Bronchial epithelial cell (primary cell): ENCODE data around the gene AVL9. TPM values are rescaled to one million over a fixed set of nuclear protein-coding genes. Genes with fewer than 3 reads are reported as not detected.
"Not testable (repeated sequence)": the region's sequence is repeated elsewhere in the genome, so short reads cannot be mapped to it uniquely, and the experiment has no call there.

Experiments
- DNase-seq: peaks from one replicate; pipeline ENCODE4 v3.0.0-alpha.2; 2010; ENCODE audit warnings: low read depth
- FAIRE-seq: peaks from 2 replicates; lab custom pipeline; 2011; peaks lifted over from hg19 to GRCh38; lab: Jason Lieb, UNC
- H3K27me3 ChIP-seq: 2 replicates; pipeline ENCODE4 v1.5.1; 2011; ENCODE audit warnings: low read length; ENCODE audit not compliant: control insufficient read depth, insufficient read depth
- H3K36me3 ChIP-seq: 2 replicates; pipeline ENCODE4 v1.5.1; 2011; ENCODE audit warnings: low read length; ENCODE audit not compliant: control insufficient read depth, insufficient read depth
- H3K4me3 ChIP-seq: 2 replicates; pipeline ENCODE4 v1.5.1; 2011; ENCODE audit warnings: mild to moderate bottlenecking, low read depth, low read length, control low read depth
- total RNA-seq: library from RNA; depleted of rRNA; stranded (reverse); fragments of >200 nt; gene quantifications from 2 replicates; pipeline ENCODE4 v1.2.1, GENCODE V29; 2014
- TF ChIP-seq, protein P1 (sequence below): IDR thresholded peaks from 2 replicates; pipeline ENCODE4 v1.5.1; 2011; ENCODE audit warnings: mild to moderate bottlenecking, moderate library complexity, low read length, control low read depth, inconsistent platforms; ENCODE audit not compliant: insufficient read depth, severe bottlenecking

Gene AVL9
- total RNA-seq, 1 donor from 2014 or later = 34.0 TPM

DNA sequence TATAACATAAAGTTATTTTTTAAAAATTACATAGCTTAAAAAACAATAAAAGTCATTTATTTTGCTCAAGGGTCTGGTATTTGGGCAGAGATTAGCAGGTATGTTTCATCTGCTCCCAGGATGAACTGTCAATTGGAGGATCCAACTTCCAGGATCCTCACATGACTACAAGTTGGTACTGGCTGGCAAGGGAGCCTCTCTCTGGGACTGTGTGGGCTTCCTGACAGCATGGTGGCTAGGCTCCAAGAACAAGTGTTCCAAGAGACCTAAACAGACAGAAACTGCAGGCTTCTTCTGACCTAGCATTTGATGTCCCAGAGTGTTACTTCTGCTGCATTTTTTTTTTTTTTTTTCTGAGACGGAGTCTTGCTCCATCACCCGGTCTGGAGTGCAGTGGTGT lies 107.2 kb downstream of the AVL9 start:
- H3K4me3 ChIP-seq = no peak overlapping the region
- H3K36me3 ChIP-seq = no peaks in the 10 kb centered on the region
- TF ChIP-seq, protein P1, sequence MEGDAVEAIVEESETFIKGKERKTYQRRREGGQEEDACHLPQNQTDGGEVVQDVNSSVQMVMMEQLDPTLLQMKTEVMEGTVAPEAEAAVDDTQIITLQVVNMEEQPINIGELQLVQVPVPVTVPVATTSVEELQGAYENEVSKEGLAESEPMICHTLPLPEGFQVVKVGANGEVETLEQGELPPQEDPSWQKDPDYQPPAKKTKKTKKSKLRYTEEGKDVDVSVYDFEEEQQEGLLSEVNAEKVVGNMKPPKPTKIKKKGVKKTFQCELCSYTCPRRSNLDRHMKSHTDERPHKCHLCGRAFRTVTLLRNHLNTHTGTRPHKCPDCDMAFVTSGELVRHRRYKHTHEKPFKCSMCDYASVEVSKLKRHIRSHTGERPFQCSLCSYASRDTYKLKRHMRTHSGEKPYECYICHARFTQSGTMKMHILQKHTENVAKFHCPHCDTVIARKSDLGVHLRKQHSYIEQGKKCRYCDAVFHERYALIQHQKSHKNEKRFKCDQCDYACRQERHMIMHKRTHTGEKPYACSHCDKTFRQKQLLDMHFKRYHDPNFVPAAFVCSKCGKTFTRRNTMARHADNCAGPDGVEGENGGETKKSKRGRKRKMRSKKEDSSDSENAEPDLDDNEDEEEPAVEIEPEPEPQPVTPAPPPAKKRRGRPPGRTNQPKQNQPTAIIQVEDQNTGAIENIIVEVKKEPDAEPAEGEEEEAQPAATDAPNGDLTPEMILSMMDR = no peak
- DNase-seq (no peak), FAIRE-seq (no peak)
- H3K27me3 ChIP-seq = no peaks in the 10 kb centered on the region

DNA sequence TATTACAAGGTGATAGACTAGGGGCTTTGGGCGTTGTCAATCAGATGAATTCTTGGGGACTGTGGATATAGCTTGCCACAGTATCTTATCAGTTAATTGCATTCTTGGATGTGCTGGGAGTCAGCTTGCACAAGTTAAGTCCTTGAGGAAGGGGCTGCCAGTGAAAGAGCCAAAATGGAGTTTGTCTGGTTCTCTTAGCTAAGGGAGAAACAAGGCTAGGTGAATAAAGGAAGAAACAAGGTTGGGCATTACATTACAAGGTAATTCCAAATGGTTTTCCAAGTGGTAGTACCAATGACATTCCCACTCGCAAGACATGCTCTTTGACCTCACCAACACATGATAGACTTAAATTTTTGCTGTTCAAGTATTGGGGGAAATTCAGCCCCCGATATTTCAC lies 108.2 kb downstream of the AVL9 start:
- not testable (repeated sequence) for H3K4me3 ChIP-seq, H3K36me3 ChIP-seq, H3K27me3 ChIP-seq, DNase-seq, FAIRE-seq

DNA sequence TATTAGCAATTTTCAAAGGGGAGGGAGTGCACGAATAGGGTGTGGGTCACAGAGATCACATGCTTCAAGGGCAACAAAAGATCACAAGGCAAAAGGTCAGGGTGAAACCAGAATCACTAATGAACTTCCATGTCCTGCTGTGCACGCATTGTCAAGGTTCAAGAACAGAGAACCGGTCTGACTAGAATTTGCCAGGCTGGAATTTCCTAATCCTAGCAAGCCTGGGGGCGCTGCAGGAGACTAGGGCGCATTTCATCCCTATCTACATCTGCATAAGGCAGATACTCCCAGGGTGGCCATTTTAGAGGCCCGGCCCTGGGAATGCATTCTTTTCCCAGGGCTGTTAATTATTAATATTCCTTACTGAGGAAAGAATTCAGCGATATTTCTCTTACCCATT lies 108.8 kb downstream of the AVL9 start:
- not testable (repeated sequence) for FAIRE-seq, H3K27me3 ChIP-seq

DNA sequence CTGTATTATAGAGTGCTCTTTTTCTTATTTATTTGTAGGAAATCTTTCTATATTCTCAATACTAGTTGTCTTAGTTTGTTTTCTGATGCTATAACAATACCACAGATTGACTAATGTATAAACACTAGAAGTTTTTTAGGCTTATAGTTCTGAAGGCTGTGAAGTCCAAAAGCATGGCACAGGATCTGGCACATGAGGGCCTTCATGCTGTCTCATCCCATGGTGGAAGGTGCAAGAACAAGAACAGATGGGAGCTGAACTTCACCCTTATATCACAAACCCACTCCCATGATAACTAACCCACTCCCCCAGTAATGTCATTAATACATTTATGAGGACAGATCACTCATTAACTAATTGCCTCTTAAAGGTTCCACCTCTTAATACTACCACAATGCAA lies 109.7 kb downstream of the AVL9 start:
- H3K27me3 ChIP-seq = no peaks in the 10 kb centered on the region
- no peaks in the 10 kb centered on the region for H3K36me3 ChIP-seq
- FAIRE-seq = no peak
- TF ChIP-seq, protein P1 = no peak
- DNase-seq = no peak
- H3K4me3 ChIP-seq = no peak overlapping the region

More for the DNA sequence above, 108.8 kb downstream of the AVL9 start:
- H3K4me3 ChIP-seq, DNase-seq, H3K36me3 ChIP-seq: not testable (repeated sequence)

DNA sequence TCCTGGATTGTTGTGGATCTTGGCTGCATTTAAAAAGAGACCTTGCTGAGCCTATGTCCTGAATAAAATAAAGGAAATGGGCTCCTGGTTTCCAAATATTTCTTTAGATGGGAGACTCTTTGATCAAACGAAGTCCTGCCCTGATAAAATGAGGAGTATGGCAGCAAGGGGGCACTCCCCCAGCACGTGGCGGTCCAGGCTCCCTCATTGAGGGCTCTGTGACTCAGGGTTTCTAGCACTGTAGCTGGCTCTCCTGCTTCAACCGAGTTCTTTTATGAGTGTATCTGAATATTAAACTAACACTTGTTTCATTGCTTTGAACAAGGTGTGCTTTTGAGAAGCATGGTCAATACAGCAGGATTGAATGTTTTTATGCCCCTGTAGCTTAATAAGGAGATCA lies 114.2 kb downstream of the AVL9 start:
- TF ChIP-seq, protein P1 = no peak
- no peaks in the 10 kb centered on the region for H3K36me3 ChIP-seq
- no peaks in the 10 kb centered on the region for H3K27me3 ChIP-seq
- FAIRE-seq (no peak), DNase-seq (no peak)
- no peak overlapping the region for H3K4me3 ChIP-seq

DNA sequence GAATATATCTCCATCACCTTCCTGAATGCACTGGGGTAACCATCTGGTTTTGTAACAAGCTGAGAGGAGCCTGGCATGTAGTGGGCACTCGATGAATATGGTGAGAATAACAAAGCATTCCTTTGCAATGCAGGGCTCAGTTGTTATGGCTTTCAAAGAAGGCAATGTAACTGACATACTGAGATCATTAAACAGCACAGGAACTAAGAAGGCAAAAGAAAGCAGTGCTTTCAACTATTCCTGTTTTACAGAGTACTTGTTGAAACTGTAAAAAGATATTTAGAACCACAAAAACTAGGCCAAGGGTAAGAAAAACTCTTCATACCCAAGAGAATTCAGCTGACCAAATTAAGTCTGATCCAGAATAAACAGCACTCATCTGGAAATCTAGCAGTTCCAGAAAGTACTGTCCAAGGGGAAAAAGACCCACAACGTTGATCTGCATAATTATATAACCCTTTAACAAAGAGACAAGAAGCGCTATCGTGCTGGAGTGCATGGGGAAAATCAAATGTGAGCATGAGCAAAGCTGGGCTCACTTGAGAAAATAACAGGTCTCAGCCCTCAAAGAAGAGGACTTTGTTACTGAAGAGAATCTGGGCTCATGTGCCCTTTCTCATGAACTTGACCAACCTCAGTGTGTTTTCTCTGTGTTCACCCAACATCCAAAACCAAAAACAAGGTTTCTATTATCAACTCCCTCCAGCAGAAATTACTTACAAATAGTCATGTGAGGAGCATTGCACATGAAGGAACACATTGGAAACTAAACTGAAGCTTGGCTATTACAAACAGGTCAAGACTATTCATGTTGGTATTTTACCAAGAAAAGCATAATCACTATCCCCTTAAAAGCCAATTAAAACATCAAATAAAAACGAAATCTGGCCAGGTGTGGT lies 116.2 kb downstream of the AVL9 start:
- Histone ChIP-seq H3K4me3 (no peak overlapping the region), H3K27me3 (no peaks in the 10 kb centered on the region), H3K36me3 (no peaks in the 10 kb centered on the region)
- FAIRE-seq (no peak), DNase-seq (no peak)
- TF ChIP-seq, protein P1 = no peak
